ENCODE measurements around the gene CDH15. TPM values are rescaled to one million over a fixed set of nuclear protein-coding genes. Genes with fewer than 3 reads are reported as not detected.

Gene CDH15
- total and polyA plus RNA-seq, 2 of the 13 experiments (the other 11 are each of a cell fraction or from before 2014, with no cell fraction given): 0.74 to 2.2 TPM

- TF ChIP-seq GABPA (IDR thresholded peaks at IDR 0.05; ENCODE audit: low read depth, low read length) (no peak), GABPA (CRISPR knock-in tag; IDR thresholded peaks at IDR 0.05; ENCODE audit: low read depth) (peak; percentile 54; the same call in 1 of the 2 replicates), KLF12 (CRISPR knock-in tag; IDR thresholded peaks at IDR 0.05; ENCODE audit: borderline replicate concordance) (0 out of 2 replicates have a peak, but pooled peaks have one; percentile 33), MATR3 (CRISPR knock-in tag; IDR thresholded peaks at IDR 0.05) (no peak), NCOA1 (CRISPR knock-in tag; IDR thresholded peaks at IDR 0.05) (no peak), SKI (IDR thresholded peaks at IDR 0.05; ENCODE audit: partially characterized antibody) (no peak), NFIC (IDR thresholded peaks at IDR 0.05; ENCODE audit: low read length) (no peak), ZNF891 (CRISPR knock-in tag; IDR thresholded peaks at IDR 0.05) (peak; percentile 91; the same call in 1 of the 2 replicates), ZNF569 (CRISPR knock-in tag; IDR thresholded peaks at IDR 0.05; ENCODE audit: borderline replicate concordance) (no peak), MAFF (IDR thresholded peaks at IDR 0.05; ENCODE audit: low read depth, low read length) (no peak), GATAD1 (CRISPR knock-in tag; IDR thresholded peaks at IDR 0.05) (0 out of 2 replicates have a peak, but pooled peaks have one; percentile 42), HDAC2 (CRISPR knock-in tag; IDR thresholded peaks at IDR 0.05) (peak; percentile 78; the same call in 1 of the 2 replicates), ZFP90 (CRISPR knock-in tag; IDR thresholded peaks at IDR 0.05; ENCODE audit: borderline replicate concordance) (0 out of 2 replicates have a peak, but pooled peaks have one; percentile 14), ZSCAN22 (CRISPR knock-in tag; IDR thresholded peaks at IDR 0.05) (no peak), SRF (IDR thresholded peaks at IDR 0.05; ENCODE audit: low read depth, low read length) (no peak), SIN3A (IDR thresholded peaks at IDR 0.05; ENCODE audit: borderline replicate concordance, low read depth, low read length) (peak; percentile 30; the same call in 1 of the 2 replicates), PHF8 (CRISPR knock-in tag; IDR thresholded peaks at IDR 0.05) (no peak; the same call in 1 of the 2 replicates), ZNF484 (CRISPR knock-in tag; IDR thresholded peaks at IDR 0.05; ENCODE audit: borderline replicate concordance, low read depth) (peak; percentile 95), ZNF550 (CRISPR knock-in tag; IDR thresholded peaks at IDR 0.05; ENCODE audit: borderline replicate concordance) (no peak), RFXAP (CRISPR knock-in tag; IDR thresholded peaks at IDR 0.05; ENCODE audit: borderline replicate concordance) (no peak; the same call in 1 of the 2 replicates), ZNF800 (CRISPR knock-in tag; IDR thresholded peaks at IDR 0.05) (no peak), ZNF414 (CRISPR knock-in tag; IDR thresholded peaks at IDR 0.05) (peak; percentile 44; the same call in 1 of the 2 replicates), KLF13 (CRISPR knock-in tag; IDR thresholded peaks at IDR 0.05) (no peak), KLF6 (CRISPR knock-in tag; IDR thresholded peaks at IDR 0.05) (no peak)
- TF ChIP-seq, protein P1, sequence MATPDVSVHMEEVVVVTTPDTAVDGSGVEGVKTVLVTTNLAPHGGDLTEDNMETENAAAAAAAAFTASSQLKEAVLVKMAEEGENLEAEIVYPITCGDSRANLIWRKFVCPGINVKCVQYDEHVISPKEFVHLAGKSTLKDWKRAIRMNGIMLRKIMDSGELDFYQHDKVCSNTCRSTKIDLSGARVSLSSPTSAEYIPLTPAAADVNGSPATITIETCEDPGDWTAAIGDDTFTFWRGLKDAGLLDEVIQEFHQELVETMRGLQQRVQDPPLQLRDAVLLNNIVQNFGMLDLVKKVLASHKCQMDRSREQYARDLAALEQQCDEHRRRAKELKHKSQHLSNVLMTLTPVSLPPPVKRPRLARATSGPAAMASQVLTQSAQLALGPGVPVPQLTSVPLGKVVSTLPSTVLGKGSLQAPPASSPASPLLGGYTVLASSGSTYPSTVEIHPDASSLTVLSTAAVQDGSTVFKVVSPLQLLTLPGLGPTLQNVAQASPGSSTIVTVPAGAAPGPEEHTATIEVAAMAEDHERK (CRISPR knock-in tag; IDR thresholded peaks at IDR 0.05; ENCODE audit: low read depth): no peak
- TF ChIP-seq, protein P2, sequence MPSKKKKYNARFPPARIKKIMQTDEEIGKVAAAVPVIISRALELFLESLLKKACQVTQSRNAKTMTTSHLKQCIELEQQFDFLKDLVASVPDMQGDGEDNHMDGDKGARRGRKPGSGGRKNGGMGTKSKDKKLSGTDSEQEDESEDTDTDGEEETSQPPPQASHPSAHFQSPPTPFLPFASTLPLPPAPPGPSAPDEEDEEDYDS (CRISPR knock-in tag; IDR thresholded peaks at IDR 0.05): 0 out of 2 replicates have a peak, but pooled peaks have one; percentile 26
Observed at GRCh38 chr16:89191033-89191900, 19.7 kb downstream of the CDH15 start (continued).
